Stimulated activated CD4-positive, alpha-beta T cell treated with anti-CD3 and anti-CD28 coated beads, Interleukin-1b, Interleukin-23, amount 100 ng/mL, for 48 hours (primary cell): ENCODE data around the gene PFDN4.

ENCODE experiments used
- DNase-seq: peaks from one replicate; pipeline ENCODE4 v3.0.0-alpha.2; 2020

PFDN4 gene, protein sequence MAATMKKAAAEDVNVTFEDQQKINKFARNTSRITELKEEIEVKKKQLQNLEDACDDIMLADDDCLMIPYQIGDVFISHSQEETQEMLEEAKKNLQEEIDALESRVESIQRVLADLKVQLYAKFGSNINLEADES

DNA sequence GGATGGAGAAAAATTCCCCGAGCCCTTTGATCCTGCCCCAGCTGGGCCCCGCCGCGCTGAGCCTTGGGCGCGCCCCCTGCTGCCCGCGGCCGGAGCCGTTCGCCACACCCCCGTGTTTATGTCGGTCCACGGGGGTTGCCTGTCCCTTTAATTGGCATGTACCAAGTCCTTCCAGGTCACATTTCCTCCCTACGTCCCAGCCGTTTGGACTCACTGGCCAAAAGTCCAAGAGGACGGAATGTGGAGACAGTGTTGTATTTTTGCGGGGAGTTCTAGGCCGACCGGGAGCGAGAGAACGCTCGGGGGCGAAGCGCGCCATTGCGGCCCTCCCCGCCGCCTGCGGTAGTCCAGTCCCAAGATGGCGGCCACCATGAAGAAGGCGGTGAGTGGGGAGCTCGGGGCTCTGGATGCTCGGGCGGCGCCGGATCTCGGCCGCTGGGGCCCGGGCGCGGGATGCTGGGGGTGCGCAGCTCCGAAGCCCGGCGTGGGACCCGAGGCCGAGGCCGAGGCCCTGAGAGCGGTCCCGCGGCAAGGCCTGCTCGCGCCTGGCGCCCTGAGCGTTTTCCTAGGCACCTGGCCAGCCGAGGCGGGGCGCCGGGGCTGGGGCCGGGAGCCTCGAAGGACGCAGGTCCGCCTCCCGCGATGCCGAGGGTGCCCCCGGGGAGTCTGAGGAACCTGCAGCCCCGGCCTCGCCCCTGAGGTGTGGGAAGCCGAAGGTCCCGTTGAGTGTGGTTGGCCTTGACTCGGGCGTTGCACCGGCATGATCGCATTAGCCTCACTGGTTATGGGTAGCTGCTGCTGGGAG is at the start of gene PFDN4:
TSS of gene PFDN4 (plus strand) at position 345 of the 805 bp plus-strand sequence. CDS start at position 359, 14 bp downstream.
- DNase-seq: peak; percentile 79

DNA sequence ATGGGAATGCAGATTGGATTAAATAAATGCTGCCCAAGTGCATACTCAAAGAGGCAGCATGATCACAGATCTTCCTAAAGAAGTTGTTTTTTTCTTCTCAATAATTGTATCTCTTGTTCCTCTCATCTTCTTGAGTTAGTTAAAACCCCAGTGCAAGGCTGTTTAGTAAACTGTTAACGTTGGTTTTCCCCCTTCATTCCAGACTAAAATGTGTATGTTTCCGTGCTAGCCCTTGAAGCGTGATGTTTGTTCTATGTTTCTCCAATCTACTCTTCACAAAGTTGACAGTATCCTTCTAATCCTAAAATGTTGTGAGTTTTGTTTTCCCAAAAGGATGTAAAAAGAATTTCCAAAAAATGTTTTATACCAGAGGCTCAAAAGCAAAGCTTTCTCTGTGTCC is 49.7 kb upstream of the PFDN4 start:
- DNase-seq: no peak

DNA sequence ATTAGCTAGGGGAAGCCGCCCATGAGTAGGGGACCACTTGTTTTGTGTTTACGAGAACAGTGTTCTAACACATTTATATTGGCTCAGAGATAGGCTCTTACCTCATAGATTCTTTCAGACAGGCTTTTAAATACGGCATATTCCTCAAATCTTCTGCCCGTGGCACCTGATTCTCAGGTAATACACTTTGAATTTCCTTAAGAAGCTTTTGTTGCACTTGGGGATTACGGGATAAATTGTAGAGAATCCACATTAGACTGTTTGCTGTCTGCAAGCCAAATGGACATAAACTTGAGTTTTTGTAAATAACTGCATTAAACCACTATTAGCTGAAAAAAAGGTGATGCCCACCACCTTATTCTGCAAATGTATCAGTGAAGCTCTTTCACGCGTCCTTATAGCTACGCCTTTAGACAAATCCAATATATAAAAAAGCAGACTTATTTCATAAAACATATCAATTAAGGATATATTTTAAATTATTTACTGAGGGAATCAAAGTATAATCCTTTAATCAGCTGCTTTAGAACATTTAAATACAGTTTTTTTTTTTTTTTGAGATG is 49.0 kb upstream of the PFDN4 start:
- no peak for DNase-seq

DNA sequence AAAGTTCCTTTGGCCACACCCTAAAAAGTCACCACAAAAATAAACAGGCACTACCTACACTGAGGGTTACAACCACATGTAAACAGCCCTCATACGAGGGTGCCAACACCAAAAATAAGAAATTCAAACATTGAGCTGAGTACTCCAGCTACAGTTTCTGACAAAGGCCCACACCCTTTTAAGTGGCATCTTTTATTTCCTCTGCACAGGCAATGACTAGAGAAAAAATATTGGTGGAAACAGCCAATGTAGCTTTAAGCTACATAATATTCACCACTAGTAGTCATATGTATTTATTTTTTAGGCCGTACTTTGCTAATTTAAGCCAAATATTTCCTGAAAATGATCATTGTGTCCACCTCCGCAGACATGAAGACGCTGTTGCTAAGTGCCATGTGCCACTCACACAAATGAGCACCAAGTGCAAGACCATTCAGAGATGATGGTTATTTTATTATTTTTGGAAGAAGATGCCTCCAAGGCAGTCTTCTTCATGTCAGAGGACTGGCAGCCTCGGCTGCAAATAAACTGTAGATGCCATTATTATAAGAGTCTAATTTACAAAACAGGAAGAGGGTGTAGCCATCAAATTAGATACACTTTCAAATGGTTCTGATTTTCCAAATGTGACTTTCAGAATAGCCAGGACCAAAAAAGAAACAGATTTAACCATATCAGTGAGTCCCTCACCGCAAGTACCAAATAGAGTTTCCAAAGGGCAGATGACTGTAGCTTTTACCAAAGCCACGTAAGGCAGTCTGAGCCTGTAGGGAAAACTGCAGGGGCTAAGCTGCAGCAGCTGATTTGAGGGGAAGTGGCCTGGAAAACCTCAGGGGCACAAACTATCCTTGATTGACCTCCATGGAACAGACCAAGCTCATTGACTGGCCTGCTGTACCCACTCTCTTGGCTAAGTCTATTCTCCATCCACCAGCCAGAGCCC is 47.6 kb upstream of the PFDN4 start:
- DNase-seq: no peak

DNA sequence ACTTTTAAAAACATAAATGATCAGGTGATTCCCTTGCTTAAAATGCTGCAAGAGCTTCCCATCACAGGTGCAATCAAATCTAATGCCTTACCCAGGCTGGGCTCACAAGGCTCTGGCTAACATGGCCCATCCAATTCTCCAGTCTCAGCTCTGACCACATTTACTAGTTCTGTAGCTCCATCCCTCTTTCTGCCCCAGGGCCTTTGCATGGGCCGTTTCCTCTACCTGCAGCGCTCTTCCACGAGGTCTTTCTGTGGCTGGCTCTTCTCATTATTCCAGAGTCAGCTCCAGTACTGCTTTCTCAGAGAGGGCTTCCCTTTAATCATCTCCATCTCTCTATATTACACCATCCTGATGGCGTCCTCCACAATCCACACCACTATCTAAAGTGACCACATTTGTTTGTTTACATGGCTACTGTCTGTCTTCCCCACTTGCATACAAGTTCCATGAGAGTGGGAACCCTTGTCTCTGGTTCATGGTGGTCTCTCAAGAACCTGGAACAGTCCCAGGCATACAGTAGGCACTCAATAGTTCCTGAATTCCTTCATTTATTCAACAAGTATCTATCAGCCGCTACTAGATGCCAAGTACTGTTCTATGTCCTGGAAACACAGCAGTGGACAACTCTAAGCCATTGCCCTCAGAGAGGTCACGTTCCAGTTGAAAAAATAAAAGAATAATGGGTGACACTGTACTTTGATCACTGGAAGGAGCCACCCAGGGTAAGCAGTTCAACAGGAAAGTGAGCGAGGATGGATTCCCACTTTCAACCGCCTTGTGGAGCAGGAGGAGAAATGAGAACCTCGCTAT is 46.7 kb upstream of the PFDN4 start:
- DNase-seq: no peak

DNA sequence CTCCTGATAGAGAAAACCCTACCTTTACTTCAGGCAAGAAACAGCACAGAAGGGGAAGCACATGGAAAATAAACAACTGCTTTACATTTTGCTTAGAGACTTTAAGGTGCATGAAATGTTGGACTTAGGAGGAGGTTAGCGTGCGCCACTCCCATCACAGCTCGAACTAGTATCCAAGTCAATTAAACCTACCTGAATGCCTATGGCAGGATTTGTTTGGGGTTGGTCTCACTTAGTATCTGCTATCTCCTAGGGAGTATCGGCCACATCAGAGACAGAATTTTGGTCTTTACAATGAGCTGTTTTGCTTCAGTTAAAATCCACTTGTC is 46.1 kb upstream of the PFDN4 start:
- DNase-seq: no peak

DNA sequence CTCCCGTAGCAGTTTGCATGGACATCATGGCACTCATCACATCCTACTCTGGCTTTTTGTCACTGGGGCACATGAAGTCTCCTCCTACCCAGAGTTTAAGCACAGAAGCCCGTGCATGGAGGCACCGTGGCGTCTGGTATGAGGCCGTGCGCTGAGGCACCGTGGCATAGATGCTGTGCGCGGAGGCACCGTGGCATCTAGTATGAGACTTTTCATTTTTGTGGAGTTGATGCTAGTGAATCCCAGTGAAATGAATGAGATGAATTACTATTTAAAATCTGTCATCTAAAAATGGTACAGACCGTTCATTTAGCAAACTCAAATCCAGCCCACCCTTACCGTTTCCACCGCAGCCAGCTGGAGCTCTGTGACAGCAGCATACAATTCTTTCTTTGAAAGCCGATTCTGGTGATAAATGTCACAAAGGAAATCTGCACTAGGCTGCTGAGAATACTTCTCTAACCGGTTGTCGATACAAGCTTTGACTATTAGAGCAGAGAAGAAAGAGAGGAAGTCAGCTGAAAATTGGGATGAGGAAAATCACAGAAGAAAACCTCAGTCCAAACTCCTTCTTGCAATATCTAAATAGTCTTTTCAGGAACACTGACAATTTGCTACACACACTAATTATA is 45.4 kb upstream of the PFDN4 start:
- DNase-seq: no peak

DNA sequence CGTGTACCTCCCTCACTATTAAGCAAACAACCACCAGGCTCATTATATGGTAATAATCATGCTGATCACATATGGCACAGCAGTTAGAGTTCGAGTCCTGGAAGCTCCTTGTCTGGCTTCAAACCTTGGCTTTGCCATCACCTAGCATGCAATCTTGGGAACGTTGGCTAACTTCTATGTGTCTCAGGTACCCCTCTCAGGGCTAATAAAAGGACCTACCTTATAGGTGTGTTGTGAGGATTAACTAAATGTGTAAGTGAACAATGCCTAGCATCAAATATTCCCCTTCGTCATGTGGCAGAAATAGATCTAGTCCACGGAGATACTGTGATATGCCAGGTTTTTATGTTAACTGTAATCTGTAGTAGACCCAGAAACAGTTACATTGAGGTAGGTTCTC is 44.5 kb upstream of the PFDN4 start:
- no peak for DNase-seq

DNA sequence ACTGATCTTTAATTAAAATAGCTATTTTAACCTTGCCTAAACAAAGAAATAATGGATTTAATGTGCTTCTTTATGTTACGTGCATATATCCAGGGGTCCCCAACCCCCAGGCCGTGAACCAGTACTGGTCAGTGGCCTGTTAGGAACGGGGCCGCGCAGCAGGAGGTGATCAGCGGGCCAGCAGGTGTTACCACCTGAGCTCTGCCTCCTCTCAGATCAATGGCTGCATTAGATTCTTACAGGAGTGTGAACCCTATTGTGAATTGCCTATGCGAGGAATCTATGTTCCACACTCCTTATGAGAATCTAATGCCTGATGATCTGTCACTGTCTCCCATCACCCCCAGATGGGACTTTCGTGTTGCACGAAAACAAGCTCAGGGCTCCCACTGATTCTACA is 42.9 kb upstream of the PFDN4 start:
- no peak for DNase-seq

DNA sequence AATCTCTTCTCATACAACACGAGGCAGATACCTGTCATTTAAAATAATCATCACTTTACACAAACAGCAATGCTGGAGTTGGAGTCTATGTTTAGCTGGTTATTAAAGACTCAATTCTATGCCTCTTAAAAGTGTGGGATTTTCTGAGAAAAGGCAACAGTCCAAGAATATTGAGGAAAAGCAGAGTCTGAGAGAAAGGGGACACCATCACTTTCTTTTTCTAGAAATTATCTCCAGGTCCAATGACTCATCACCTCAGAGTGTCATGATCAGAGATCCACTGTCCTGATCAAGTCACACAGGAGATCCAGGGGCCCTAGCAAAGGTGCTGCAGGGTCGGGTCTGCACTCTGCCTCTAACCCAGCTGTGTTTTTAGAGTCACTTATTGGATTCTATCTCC is 42.1 kb upstream of the PFDN4 start:
- DNase-seq: no peak

DNA sequence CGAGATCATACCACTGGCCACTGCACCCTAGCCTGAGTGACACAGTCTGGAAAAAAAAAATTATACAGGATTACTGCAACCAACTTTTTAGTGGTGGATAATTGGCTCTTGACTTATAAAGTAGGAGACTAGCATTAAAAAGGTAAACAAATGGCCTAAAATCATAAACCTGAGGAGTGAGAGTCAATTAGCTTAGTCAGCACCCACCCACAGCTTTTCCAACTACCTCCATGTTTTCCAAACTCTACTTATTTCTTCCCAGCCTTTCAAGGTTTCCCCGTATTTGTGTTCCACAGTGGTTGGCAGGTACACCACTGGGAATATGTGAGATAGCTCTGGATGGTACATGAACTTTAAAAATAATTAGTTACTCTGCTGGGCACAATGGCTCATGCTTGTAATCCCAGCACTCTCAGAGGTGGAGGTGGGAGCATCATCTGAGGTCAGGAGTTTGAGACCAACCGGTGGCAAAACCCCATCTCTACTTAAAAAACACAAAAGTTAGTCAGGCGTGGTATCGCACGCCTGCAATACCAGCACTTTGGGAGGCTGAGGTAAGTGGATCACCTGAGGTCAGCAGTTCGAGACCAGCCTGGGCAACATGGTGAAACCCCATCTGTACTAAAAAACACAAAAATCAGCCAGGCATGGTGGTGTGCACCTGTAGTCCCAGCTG is 40.8 kb upstream of the PFDN4 start:
- no peak for DNase-seq

DNA sequence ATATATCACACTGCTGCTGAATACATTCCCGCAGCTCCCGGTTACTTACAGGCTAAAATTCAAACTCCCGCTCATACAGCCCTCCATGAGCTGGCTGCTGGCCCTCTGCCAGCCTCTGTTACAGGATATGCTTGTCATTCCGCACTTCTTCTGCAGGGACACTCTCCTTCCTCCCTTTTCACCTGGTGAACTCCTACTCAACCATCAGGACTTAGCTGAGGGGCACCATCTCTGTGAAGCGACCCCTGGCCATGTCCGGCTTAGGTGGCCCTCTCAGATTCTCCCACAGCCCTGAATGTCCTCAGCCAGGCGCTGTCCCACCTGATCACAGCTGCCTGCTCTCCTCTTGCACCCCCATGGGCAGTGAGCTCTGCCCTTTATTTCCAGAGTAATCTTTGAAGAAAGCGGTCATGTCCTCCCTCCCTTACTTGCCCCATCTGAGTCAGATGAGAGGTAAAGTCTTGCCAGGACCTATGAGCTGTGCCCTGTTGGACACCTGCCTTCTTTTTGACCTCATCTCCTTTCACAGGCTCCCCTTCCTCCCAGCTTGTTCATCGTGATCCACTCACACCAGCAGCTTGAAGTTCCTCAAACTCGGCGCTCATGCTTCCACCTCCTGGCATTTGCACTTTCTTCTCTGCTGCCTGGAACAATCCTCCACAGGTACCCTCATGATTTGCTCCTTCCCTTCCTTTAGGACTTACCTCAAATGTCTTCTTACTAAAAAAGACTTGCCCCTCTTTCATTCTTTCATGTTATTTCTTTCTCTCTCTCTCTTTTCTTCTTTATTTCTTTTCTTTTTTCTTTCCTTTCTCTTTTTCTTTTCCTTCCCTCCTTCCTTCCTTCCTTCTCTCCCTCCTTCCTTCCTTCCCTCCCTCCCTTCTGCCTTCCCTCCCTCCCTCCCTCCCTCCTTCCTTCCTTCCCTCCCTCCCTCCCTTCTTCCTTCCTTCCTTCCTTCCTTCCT is 39.7 kb upstream of the PFDN4 start:
- DNase-seq: no peak

DNA sequence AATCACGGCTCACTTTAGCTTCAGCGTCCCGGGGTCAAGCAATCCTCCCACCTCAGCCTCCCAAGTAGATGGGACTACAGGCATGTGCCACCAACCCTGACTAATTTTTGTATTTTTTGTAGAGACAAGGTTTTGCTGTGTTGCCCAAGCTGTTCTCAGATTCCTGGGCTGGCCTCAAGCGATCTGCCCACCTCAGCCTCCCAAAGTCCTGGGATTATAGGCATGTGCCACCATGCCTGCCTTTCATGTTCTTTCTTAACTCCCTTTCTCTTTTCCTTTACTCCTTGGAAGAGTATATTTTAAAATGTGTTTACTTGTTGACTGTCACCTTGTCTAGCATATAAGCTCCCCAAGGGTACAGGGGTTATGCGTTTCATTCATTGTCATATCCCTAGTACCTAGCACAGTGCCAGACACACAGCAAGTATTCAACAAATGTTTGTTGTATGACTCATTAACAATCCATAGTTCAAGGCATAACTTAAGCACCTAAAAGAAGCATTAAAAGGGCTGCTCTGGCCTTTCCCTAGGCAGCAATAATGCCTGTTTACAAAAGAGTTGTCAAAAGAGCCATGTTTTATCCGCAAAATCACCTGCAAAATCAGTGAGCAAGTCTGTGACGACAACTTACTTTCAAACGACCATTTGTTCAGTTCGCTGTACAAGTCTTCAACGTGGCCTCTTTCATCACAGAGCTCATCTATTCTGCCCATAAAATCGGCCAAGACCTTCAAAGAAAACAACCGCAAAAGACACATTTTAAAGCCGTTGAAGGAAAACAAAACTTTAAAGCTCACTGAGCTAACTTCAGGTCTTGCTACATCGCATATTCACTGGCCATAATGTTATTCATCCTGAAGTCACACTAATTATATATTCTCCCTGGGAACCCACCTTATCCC is 38.7 kb upstream of the PFDN4 start:
- no peak for DNase-seq

DNA sequence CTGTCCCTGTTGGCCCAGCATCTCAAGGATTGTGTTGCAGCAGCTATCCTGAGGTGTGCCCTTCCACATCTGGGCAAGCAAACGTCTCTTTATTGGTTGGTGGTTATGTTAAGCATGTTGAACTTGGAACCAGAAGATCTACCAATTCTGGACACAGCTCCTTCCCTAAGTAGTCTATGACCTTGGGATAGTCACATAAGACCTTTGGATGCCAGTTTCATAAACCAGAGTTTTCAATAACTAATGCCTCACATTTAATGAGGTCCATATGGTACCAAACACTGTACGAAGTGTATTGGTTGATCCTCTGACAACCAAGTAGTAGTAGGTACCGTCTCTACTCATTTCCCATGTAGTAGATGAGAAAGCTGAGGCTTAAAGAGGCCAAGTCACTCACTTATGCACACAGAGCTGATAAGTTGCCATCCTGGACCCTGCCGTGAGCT is 37.8 kb upstream of the PFDN4 start:
- no peak for DNase-seq

DNA sequence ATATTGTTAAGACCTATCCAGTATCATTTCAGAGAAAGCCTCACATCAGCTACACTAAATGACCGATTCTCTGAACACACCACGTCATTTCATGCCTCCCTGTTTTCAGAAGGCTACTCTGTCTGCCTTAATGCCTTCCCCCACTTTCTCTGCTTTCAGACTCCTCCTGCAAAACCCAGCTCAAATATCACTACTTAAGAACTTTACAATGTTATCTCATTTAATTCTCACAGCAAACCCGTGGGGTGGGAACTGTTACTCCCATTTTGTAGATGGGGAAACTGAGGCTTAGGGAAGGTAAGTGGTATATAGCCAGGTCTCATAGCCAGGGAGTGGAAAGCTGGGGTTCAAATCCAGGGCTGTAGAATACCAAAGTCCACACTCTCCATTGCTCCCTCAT is 36.9 kb upstream of the PFDN4 start:
- no peak for DNase-seq

DNA sequence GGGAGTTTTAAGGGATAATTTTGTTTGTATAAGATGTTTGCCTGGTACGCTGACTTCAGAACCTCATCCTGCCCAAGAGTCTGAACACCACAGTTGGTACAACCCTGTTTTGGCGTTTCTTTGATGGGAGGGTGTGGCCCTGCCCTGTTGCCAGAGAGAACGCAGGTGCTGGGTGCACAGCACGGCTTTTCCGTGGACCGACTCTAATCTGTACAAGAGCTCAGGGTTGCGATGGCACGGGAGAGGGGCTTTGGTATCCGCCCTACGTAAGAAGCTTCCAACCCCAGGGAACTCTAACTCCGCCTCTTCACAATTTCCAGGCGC is 35.4 kb upstream of the PFDN4 start:
- DNase-seq: no peak

DNA sequence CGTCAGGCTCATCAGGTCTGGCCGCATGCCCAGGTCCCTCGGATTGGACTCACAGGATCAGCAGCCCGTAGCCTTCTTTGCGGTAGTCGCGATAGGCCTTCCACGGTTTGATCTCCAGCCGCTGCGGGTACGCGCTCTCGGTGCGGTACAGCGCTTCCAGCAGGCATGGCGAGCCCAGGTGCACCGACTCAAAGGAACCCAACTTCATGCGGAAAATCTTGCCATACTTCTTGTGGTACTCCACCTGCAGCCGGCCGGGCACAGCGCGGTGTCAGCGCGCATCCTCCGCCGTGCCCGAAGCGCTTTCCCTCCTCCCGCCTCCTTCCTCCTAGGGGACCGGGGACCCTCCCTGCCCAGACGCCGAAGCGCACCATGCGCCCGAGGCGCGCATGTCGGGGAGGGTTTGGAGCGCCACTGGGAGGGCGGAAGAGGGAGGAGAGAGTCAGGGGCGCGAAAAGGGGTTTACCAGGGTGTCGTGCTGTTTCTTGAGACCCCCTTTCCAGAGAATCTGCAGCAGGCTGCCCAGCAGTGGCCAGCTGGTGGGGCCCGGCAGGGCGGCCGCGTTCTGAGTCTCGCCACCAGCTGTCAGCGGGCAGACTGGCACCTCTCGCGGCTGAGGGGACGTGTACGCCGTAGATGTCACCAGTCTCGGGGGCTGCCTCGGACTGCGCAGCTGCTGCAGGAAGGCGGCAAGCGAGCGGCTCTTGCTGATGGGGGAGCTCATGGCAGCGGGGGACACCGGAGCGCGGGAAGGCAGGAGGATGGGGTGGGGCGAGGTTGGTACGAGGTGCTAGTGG is 34.8 kb upstream of the PFDN4 start:
- DNase-seq: no peak
